GM10266 (cell line): ENCODE measurements around the gene MB21D2.
A peak's percentile ranks its signal among the peaks of the same experiment; 100 is the strongest.

ENCODE experiments used
- DNase-seq: peaks from one replicate; pipeline ENCODE4 v3.0.0; 2012; ENCODE audit errors: extremely low spot score
- TF ChIP-seq, protein P1 (sequence below): IDR thresholded peaks from 2 replicates; pipeline ENCODE4 v1.5.1; 2012; ENCODE audit warnings: mild to moderate bottlenecking, low read depth; ENCODE audit not compliant: control insufficient read depth, insufficient read depth; ENCODE audit errors: missing control alignments

The MB21D2 gene

DNA sequence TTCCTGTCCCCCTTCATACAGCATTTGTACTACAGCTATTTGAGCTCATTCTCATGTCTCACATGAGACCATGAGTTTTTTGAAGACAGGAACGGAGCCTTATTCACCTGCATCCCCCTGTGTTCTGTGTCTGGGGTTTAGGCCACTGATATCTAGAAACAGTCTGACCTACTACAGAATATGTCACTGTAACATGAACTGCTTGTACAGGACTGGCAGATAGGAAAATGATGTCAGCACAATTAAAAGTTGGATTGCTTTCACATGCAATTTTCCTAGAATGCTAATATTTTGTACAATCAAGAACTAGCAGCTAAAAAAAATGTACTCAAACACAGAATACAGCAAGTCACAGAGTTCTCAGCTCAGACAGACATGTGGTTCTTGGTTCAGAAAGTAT is 99.5 kb downstream of the MB21D2 start:
- TF ChIP-seq, protein P1, sequence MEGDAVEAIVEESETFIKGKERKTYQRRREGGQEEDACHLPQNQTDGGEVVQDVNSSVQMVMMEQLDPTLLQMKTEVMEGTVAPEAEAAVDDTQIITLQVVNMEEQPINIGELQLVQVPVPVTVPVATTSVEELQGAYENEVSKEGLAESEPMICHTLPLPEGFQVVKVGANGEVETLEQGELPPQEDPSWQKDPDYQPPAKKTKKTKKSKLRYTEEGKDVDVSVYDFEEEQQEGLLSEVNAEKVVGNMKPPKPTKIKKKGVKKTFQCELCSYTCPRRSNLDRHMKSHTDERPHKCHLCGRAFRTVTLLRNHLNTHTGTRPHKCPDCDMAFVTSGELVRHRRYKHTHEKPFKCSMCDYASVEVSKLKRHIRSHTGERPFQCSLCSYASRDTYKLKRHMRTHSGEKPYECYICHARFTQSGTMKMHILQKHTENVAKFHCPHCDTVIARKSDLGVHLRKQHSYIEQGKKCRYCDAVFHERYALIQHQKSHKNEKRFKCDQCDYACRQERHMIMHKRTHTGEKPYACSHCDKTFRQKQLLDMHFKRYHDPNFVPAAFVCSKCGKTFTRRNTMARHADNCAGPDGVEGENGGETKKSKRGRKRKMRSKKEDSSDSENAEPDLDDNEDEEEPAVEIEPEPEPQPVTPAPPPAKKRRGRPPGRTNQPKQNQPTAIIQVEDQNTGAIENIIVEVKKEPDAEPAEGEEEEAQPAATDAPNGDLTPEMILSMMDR = no peak
- DNase-seq = no peak

DNA sequence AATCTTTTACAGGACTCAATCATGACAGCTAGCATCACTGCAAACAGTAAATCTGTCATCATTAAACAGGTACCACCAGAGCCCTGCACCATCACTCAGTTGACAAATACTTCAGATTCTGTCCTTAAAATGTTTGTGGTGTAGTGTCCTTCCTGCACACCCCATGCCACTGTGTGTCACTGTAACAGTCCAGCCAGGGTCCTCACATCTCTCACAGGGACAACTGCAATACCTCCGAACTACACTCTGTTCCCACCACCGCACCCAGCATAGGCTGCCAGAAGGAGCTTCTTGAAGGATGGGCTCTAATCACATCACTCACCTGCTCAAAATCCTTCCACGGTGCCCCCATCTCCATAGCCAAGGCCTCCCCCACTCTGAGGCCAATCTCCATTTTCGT is 100.2 kb downstream of the MB21D2 start:
- no peak for DNase-seq
- TF ChIP-seq, protein P1 = no peak

DNA sequence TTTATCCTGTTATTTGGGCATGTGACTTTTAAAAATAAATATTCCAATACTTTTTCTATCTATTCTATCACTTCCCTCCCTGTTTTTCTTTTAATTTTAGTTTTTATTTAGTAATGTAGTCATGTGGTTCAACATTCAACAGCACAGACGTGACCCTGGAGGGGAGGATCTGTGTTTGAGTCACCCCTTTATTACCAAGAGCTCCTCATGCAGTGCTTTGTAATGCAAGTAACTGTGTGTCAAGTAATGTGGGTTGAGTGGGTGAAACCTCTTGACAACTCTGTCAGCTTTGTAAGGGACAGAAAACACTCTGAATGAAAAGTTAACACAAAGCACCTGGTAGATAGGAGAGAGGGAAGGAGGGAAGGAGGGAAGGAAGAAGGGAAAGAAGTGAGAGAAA is 100.6 kb downstream of the MB21D2 start:
- TF ChIP-seq, protein P1 = no peak
- DNase-seq = peak; percentile 51

DNA sequence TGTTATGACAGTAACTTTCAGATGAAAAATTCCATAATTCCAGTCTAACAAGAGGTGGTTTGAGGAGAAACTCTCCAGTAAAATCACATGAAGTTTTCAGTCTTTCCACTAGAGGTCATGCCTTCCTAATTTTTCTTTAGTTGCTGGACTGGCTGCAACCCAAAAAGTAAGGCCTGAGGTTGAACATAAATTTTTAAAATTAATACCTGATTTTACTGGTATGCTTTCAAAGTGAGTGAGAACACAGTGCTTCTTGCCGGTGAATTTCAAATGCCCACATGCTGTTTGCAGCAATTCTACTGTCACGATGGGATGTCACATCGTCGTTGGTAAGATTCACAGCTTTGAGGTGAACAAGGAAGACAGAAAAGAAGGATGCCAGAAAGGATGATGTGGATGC is 101.3 kb downstream of the MB21D2 start:
- DNase-seq = no peak
- TF ChIP-seq, protein P1 = peak; percentile 58

DNA sequence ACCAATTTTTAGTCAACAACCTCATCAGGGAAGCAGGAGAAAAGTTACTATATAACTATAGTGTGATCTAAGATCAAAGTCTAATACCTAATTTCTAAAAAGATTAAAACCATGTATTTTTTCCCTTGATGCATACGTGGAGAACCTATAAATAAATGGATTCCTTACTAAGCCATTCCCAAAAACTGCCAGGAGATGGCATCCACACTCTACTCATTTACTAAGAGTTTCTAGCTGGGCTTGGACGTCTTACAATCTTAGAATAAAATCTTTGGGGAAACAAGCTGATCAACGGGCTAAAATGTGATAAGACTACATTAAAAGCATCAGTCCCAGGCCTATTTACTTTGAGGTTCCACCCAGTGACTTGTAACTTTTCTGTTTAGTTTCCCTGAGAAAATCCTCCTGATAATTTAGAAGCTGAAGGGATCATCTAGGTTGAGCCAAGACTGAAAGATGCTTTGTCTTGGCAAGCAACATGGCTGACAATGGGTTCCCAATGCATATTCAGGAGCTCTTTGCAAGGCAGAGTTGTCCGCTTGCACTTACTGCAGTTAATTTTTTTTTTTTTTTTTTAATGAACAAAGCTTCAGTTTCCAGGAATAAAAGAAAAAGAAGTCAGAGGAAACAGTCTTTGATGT is 104.8 kb downstream of the MB21D2 start:
- TF ChIP-seq, protein P1 = peak; percentile 49
- no peak for DNase-seq

DNA sequence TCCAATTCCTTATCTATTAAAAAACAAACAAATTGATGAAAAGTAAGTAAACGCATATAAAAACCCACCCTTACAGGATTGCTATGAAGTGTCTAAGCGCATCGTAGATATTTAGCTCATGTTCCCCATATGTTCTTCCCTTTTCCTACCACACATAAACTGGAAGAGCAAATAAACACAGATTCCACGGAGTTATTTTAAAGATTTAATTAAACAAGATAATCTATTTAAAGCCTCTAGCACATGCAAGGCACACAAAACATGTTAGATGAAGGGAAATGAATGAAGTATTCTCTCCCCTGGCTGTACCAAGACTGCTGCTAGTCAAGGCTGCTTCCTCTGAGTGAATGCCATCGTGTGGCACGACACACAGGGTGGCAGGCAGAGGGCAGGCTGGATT is 111.9 kb downstream of the MB21D2 start:
- no peak for DNase-seq
- TF ChIP-seq, protein P1 = no peak

DNA sequence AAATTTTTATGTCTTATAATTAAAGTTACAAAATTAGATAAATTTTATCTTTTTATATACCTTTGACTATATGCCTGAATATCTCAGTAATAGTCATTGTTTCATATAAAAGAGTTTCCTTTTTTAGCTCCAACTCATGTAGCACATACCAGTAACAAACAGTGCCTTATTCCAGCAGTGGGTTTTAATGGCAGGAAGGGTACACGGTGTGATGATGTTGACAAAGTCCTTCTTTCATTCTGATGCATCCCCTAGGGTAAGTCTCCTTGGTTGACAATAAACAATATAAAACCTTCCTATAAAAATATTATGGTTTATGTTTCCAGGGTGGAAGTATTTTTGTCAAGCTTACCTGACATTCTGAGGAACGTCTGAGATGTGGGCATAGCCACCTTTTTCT is 113.2 kb downstream of the MB21D2 start:
- no peak for DNase-seq
- TF ChIP-seq, protein P1 = no peak
